H1 (cell line): ENCODE results near the gene PID1. TPM values are rescaled to one million over a fixed set of nuclear protein-coding genes. Genes with fewer than 3 reads are reported as not detected.

Experiments used
- CTCF ChIA-PET: fragments of 300-600 bp; sonication (Branson Sonifier 250); formaldehyde crosslinking; loops from one replicate; lab custom pipeline; 2021; ENCODE audit not compliant: partially characterized antibody; lab: Charles Lee
- POLR2A ChIA-PET: fragments of 300-600 bp; sonication (Branson Sonifier 250); formaldehyde crosslinking; loops from one replicate; lab custom pipeline; 2021; ENCODE audit warnings: inconsistent platforms; ENCODE audit not compliant: partially characterized antibody; lab: Charles Lee
- DNase-seq, 2 experiments: peaks; one replicate each; pipeline versions ENCODE4 v3.0.0 to v3.0.0-alpha.2; 2010 to 2022; ENCODE audit warnings: low spot score in 2 of 2, low read depth in 1 of 2, mixed read lengths in 1 of 2
- FAIRE-seq: peaks from 2 replicates; lab custom pipeline; 2011; peaks lifted over from hg19 to GRCh38; lab: Jason Lieb, UNC
- H2AFZ ChIP-seq: 2 replicates; pipeline ENCODE4 v1.8.1; 2012; ENCODE audit warnings: low read length, inconsistent platforms
- H2AK5ac ChIP-seq: 2 replicates; pipeline ENCODE4 v1.6.1; 2013; ENCODE audit warnings: low read depth, low read length
- H2BK120ac ChIP-seq: replicated peaks from 2 replicates; pipeline ENCODE3; 2013; ENCODE audit warnings: low read depth, low read length, inconsistent platforms
- H2BK12ac ChIP-seq: 2 replicates; pipeline ENCODE4 v1.6.1; 2013; ENCODE audit warnings: low read depth, low read length
- H2BK15ac ChIP-seq: 2 replicates; pipeline ENCODE4 v1.6.1; 2013; ENCODE audit warnings: low read length
- H2BK20ac ChIP-seq: 2 replicates; pipeline ENCODE4 v1.6.1; 2013; ENCODE audit warnings: low read length
- H2BK5ac ChIP-seq: 2 replicates; pipeline ENCODE4 v1.6.1; 2013; ENCODE audit warnings: low read depth, low read length
- H3K14ac ChIP-seq: 2 replicates; pipeline ENCODE4 v1.6.1; 2013; ENCODE audit warnings: inconsistent platforms; ENCODE audit not compliant: insufficient read length
- H3K18ac ChIP-seq: 2 replicates; pipeline ENCODE4 v1.6.1; 2013; ENCODE audit warnings: low read length; ENCODE audit errors: extremely low read depth
- H3K23ac ChIP-seq: 2 replicates; pipeline ENCODE4 v1.6.1; 2013; ENCODE audit warnings: inconsistent platforms; ENCODE audit not compliant: insufficient read length
- H3K23me2 ChIP-seq: 2 replicates; pipeline ENCODE4 v1.6.1; 2013; ENCODE audit warnings: low read depth, low read length
- H3K27ac ChIP-seq: 2 replicates; pipeline ENCODE4 v1.6.1; 2011; ENCODE audit warnings: low read depth, low read length, inconsistent platforms
- H3K27me3 ChIP-seq, 4 experiments: replicated peaks in 1 of 4; 1 replicate in 1 of 4; 2 replicates in 3 of 4; pipeline versions ENCODE4 v1.6.1 to v1.8.1; 2011 to 2013; ENCODE audit warnings: low read length in 3 of 4, mild to moderate bottlenecking in 3 of 4, inconsistent platforms in 2 of 4, mixed read lengths in 2 of 4, moderate library complexity in 1 of 4; ENCODE audit not compliant: control insufficient read depth in 3 of 4, insufficient read depth in 3 of 4; ENCODE audit errors: extremely low read depth in 1 of 4
- H3K36me3 ChIP-seq, 4 experiments: 2 replicates each; pipeline versions ENCODE4 v1.6.1 to v1.8.1; 2011 to 2013; ENCODE audit warnings: mild to moderate bottlenecking in 4 of 4, low read length in 3 of 4, moderate library complexity in 2 of 4, control low read depth in 1 of 4, inconsistent platforms in 1 of 4; ENCODE audit not compliant: insufficient read depth in 4 of 4, control insufficient read depth in 2 of 4
- H3K4ac ChIP-seq: replicated peaks from 2 replicates; pipeline ENCODE3; 2013; ENCODE audit warnings: low read length, low read depth, mixed read lengths, inconsistent platforms; ENCODE audit not compliant: insufficient read length
- H3K4me1 ChIP-seq, 4 experiments: replicated peaks in 1 of 4; 1 replicate in 1 of 4; 2 replicates in 3 of 4; pipeline versions ENCODE4 v1.6.1 to v1.8.1; 2011 to 2013; ENCODE audit warnings: low read length in 3 of 4, inconsistent platforms in 2 of 4, mixed read lengths in 1 of 4; ENCODE audit not compliant: insufficient read depth in 4 of 4, control insufficient read depth in 3 of 4
- H3K4me2 ChIP-seq, 2 experiments: 2 replicates each; pipeline versions ENCODE4 v1.6.1 to v1.8.1; 2011 to 2013; ENCODE audit warnings: low read depth in 2 of 2, low read length in 2 of 2, control low read depth in 1 of 2, inconsistent platforms in 1 of 2, mild to moderate bottlenecking in 1 of 2; ENCODE audit not compliant: insufficient read depth in 1 of 2
- H3K4me3 ChIP-seq, 4 experiments: fragments of 200-600, 300-600 bp in 1 of 4; sonication (generic), shearing (Covaris generic), sonication (Bioruptor Twin) in 1 of 4; 2 replicates each; pipeline versions ENCODE4 v1.5.1 to v1.8.1; 2011 to 2016; ENCODE audit warnings: low read length in 4 of 4, low read depth in 3 of 4, control low read depth in 2 of 4, inconsistent platforms in 2 of 4, mild to moderate bottlenecking in 2 of 4, mixed read lengths in 1 of 4, moderate library complexity in 1 of 4; ENCODE audit not compliant: insufficient read depth in 2 of 4; ENCODE audit errors: extremely low read depth in 1 of 4
- H3K56ac ChIP-seq: replicated peaks from 2 replicates; pipeline ENCODE3; 2013; ENCODE audit warnings: low read depth, mild to moderate bottlenecking, mixed read lengths, low read length, inconsistent platforms; ENCODE audit not compliant: insufficient read length
- H3K79me1 ChIP-seq: 2 replicates; pipeline ENCODE4 v1.6.1; 2013; ENCODE audit warnings: low read depth, low read length, control low read depth
- H3K79me2 ChIP-seq, 2 experiments: 2 replicates each; pipeline versions ENCODE4 v1.6.1 to v1.8.1; 2012 to 2013; ENCODE audit warnings: low read length in 2 of 2, mild to moderate bottlenecking in 2 of 2, inconsistent platforms in 1 of 2; ENCODE audit not compliant: insufficient read depth in 2 of 2, control insufficient read depth in 1 of 2
- H3K9ac ChIP-seq, 4 experiments: replicated peaks in 1 of 4; 1 replicate in 1 of 4; 2 replicates in 3 of 4; pipeline versions ENCODE4 v1.6.1 to v1.8.1; 2011 to 2013; ENCODE audit warnings: low read depth in 3 of 4, low read length in 3 of 4, control low read depth in 2 of 4, mild to moderate bottlenecking in 2 of 4, moderate library complexity in 2 of 4, inconsistent platforms in 1 of 4; ENCODE audit errors: extremely low read depth in 1 of 4
- H3K9me3 ChIP-seq, 2 experiments: 2 replicates each; pipeline versions ENCODE4 v1.6.1 to v1.8.1; 2012 to 2013; ENCODE audit warnings: mild to moderate bottlenecking in 2 of 2, moderate library complexity in 2 of 2, control low read depth in 1 of 2, inconsistent platforms in 1 of 2, low read depth in 1 of 2, low read length in 1 of 2, mixed read lengths in 1 of 2; ENCODE audit not compliant: insufficient read depth in 2 of 2
- H4K20me1 ChIP-seq, 2 experiments: replicated peaks in 1 of 2; 2 replicates each; pipeline versions ENCODE3 to v1.8.1; 2011 to 2013; ENCODE audit warnings: inconsistent platforms in 2 of 2, low read length in 2 of 2, mild to moderate bottlenecking in 1 of 2; ENCODE audit not compliant: insufficient read depth in 2 of 2, control insufficient read depth in 1 of 2
- H4K5ac ChIP-seq: 2 replicates; pipeline ENCODE4 v1.6.1; 2013; ENCODE audit warnings: low read length, low read depth, mixed read lengths, inconsistent platforms; ENCODE audit not compliant: insufficient read length
- H4K8ac ChIP-seq: 2 replicates; pipeline ENCODE4 v1.8.0; 2013; ENCODE audit warnings: mild to moderate bottlenecking, moderate library complexity, low read length, inconsistent platforms; ENCODE audit not compliant: insufficient read depth; ENCODE audit errors: extremely low read depth
- H4K91ac ChIP-seq: replicated peaks from 2 replicates; pipeline ENCODE3; 2013; ENCODE audit warnings: low read length, mixed read lengths, inconsistent platforms; ENCODE audit not compliant: insufficient read length
- WGBS, 2 experiments: shearing (Covaris generic) in 1 of 2; methylation state at CpG; one replicate each; pipeline versions ENCODE4 v1.1.6 to v1.1.7; 2013 to 2015; ENCODE audit warnings: low lambda C conversion rate in 2 of 2, mixed read lengths in 2 of 2, inconsistent platforms in 1 of 2, low coverage in 1 of 2, missing lambda C conversion rate in 1 of 2; ENCODE audit not compliant: insufficient replicate concordance in 2 of 2, insufficient coverage in 1 of 2, insufficient read length in 1 of 2; ENCODE audit errors: extremely low coverage in 1 of 2, missing lambda C conversion rate in 1 of 2; 5-methylcytosine and 5-hydroxymethylcytosine counted together
- polyA plus RNA-seq, 7 experiments: library from polyadenylated mRNA; depleted of rRNA in 3 of 7; stranded (reverse) in 5 of 7; unstranded in 2 of 7; fragments of >200 nt in 5 of 7; fragments of 200-250 nt in 2 of 7; gene quantifications; 1 replicate in 5 of 7; 2 replicates in 1 of 7; 4 replicates in 1 of 7; pipeline versions ENCODE4 v1.2.1 to v1.2.3, GENCODE V29; 2011 to 2013; ENCODE audit warnings: missing spikeins in 2 of 7, mixed read lengths in 2 of 7
- total RNA-seq: library from RNA; stranded (reverse); fragmentation: NEBNext Ultra II Directional; extraction: Animal tissue kit (Norgen Biotek cat#: 25700); gene quantifications from 2 replicates; pipeline ENCODE4 v1.2.1, GENCODE V29; 2021

The PID1 gene
- total and polyA plus RNA-seq, 2 of the 8 experiments (the other 6 are each of a cell fraction or from before 2014, with no cell fraction given), result 1.5 to 3.3 TPM

DNA sequence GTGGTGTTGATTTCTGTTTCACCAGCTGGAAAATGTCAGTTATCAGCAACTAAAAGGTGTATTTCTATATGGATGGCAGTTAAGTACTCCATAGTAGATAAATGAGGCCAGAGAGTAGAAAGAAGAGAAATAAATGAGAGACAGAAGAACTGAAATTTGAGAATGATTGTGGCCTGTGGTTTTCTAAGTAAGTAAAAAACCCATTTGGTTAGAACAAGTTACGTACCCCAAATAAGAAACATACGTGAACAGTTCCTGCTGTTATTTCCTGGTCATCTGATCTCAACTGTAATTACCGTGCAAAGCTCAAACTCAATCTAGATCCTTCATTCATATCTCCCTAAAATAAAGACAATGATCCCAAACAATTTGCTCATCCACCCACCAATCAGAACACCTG is 181.3 kb downstream of the PID1 start:
- Histone ChIP-seq H2AK5ac (no peak overlapping the region), H3K27me3 (no peaks in the 10 kb centered on the region), H3K4me2 (no peak overlapping the region), H3K56ac (no peak overlapping the region), H3K79me1 (no peaks in the 10 kb centered on the region), H3K9ac (no peak overlapping the region), H3K4ac (no peak overlapping the region), H3K36me3 (no peaks in the 10 kb centered on the region), H2BK12ac (no peak overlapping the region), H3K23me2 (no peaks in the 10 kb centered on the region), H4K8ac (no peak overlapping the region), H4K5ac (no peak overlapping the region), H2BK15ac (no peak overlapping the region), H4K20me1 (no peaks in the 10 kb centered on the region), H2BK120ac (no peak overlapping the region), H3K23ac (no peak overlapping the region), H3K14ac (no peak overlapping the region), H2BK5ac (no peak overlapping the region), H3K4me3 (no peak overlapping the region), H3K27ac (no peak overlapping the region), H3K9me3 (no peaks in the 10 kb centered on the region), H4K91ac (no peak overlapping the region), H3K79me2 (no peaks in the 10 kb centered on the region), H3K18ac (no peak overlapping the region), H2AFZ (no peak overlapping the region), H2BK20ac (no peak overlapping the region), H3K4me1 (peaks cover 0 to 2% (median 0%) of the 10 kb centered on the region in 4 experiments; a peak in 1 of 7 replicates)
- FAIRE-seq, result no peak
- POLR2A ChIA-PET, result no interaction called here
- CTCF ChIA-PET, result interaction anchor here (2.2 kb wide), 1 partner anchor 401 kb away, joined by 6 read pairs; no protein-coding TSS in a partner anchor
- no peak for DNase-seq
- 91% methylated on average over 3 of the region's 3 CpGs; no CpG with 5 or more reads in 1 of the 2 experiments for WGBS, 2 experiments
